NCI-H2196 (cell line): ENCODE measurements around the gene PAK6.

Experiments used
- DNase-seq: peaks from one replicate; lab custom pipeline; 2025; ENCODE audit not compliant: unreplicated experiment; lab: John Stamatoyannopoulos, UW

The PAK6 gene

DNA sequence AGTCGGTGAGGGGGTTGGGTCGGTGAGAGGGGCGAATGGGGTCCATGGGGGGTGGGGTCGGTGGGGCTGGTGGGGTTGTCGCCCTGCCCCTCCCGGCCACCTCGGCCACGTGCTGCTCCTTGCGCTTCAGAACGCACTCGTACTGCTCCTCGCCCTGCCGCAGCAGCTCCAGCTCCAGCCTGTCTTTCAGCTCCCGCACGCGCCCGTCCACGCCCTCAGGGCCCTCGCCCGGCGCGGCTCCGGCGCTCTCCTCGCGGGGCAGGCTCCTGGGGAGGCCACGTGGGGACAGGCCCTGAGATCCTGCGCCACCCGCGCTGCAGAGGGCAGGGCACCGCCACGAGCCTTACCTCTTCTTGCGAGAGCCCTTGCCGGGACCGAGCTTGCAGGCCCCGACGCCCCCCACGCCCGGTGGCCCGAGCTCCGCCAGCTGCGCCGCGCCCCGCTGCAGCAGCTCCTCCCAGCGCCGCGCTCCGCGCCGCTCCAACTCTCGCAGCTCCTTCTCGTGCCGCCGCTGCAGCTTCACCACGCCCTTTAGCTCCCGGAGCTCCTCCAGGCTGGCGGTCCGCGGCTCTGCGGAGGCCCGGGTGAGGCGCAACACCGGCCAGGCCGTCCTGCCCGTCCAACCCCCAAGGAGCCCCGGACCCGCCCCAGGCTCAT lies 52.2 kb downstream of the PAK6 start:
- no peak for DNase-seq

DNA sequence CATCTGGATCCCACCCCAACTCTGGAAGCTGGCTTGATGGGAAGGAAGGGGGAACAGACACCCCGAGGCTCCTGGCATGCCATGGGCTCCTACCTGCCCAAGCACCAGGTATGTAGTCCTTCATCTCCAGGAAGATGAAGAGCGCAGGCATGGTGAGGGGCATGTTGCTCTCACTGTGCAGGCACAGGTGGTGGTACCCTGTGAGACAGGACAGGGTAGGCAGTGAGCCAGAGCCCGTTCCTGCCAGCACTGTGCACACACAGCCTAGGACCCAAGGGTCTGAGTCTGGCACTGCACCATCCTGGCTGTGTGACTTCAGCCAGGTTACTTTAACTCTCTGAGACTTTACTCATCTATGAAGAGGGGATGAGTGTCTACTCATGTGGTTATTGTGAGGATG lies 53.4 kb downstream of the PAK6 start:
- no peak for DNase-seq

DNA sequence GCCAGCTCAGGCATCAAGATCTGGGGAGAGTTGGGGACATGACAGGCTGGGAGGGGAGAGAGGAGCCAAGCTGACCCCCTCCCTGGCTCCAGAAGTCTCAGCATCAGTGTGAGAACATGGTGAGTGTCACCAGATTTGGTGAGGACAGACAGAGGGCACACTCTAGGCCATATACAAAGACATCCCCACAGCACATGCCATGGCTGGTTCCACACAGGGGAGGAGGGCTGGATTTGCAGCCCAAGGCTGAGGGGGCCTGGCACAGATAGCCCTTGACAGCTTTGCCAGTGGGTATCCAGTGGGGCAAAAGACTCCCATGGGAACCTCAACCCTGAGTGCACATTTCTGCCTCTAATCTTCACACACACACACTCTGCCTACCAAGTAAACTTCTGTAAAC lies 54.1 kb downstream of the PAK6 start:
- DNase-seq, result no peak

GRCh38 chr15:40293905-40294895 lies 55.3 kb downstream of the PAK6 start:
- no peak for DNase-seq

GRCh38 chr15:40295297-40295696 lies 56.4 kb downstream of the PAK6 start:
- no peak for DNase-seq

GRCh38 chr15:40295877-40296560 lies 57.2 kb downstream of the PAK6 start:
- DNase-seq, result no peak

GRCh38 chr15:40296561-40297230 lies 57.8 kb downstream of the PAK6 start:
- no peak for DNase-seq

- no peak for DNase-seq
Measured at GRCh38 chr15:40297356-40297755, 58.5 kb downstream of the PAK6 start.

GRCh38 chr15:40298216-40298935 lies 59.5 kb downstream of the PAK6 start:
- DNase-seq, result no peak

DNA sequence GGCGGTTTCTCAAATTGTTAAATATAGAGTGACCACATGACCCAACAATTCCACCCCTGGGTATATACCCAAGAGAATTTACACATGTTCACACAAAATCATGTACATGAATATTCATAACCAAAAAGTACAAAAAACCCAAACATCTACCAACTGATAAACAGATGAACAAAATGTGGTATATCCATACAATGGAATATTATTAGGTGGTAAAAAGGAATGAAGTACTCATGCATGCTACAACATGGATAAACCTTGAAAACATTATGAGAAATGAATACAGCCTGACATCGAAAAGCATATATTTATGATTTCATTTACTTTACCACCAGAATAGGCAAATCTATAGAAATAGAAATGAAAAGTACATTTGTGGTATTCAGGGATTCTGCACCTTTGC lies 61.5 kb downstream of the PAK6 start:
- DNase-seq, result no peak

DNA sequence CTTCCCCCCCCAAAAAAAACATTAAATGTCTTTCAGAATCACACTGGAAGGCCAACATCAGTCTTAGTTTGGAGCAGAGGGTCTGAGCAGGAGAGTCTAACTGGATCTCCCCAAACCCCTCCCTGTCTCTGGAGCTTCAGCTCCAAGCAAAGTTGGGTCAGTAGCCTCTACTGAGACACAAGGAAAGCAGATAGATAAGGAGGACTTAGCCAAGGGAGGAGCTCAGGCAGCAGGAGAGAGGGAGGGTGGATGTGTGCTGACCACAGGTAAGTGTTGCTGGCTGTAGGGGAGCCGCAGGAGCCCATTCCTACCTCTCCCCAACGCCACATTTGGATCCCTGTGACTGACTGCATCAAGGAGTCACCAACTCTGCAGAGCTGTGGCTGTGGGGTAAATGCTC lies 61.9 kb downstream of the PAK6 start:
- DNase-seq, result no peak

DNA sequence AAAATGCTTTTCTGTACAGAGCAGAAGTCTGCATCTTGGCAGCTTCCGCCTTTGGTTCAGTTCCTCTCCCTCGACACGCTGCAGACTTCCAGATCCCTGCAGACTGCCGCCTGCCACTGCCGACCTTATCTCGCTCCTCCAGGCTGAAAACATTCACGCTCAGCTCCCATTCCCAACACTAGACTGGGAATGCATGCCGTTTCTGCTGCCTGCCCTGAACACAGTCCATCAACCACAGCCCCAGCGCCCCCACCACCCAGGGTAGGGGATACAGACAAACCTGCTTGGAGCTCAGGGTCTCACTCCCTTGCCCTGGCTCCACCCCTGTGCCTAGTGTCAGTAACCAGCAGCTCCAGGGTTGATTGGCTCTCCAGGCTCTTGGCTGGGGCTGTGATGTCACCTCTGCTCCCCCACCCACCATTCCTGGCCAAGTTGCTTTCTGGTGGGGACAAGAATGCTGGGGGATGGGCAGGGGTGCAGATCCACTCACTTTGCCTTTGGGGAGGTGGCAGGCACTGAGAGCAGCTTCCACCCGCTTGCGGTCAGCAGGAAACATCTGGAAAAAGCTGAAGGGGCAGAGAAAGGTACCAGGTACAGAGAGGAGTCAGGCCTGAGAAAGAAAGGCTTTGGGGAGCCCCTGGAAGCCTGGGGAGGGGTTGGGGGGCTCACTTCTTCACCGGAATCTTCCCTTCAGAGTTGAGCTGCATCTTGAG lies 62.8 kb downstream of the PAK6 start:
- no peak for DNase-seq

DNA sequence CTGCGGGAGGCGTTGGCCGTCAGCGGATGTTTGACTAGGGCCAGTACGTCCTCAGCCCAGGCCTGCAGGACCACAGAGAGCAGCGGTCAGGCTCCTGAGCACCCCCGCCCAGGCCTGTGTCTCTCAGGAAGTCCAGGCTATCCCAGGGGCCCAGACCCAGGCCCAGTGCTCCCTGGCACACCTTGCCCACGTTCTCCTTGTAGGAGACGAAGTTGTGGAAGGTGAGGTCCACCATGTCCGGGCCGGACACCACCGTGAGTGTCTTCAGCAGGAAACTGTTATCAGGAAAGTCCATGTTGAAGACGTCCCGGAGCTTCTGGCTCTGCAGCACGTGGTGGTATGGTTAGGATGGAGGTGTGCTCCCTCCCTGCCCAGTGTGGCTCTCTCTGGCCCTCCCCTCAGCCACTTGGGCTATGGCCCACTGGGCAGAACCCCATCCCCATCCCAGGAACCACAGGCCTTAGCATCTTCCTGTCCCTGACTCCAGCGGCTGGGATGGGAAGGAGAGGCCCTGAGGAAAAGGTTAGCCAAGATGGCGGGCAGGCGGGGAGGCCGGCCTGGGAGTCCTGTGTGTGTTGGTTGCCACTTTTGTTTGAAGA lies 63.5 kb downstream of the PAK6 start:
- DNase-seq, result no peak

- no peak for DNase-seq
Measured at GRCh38 chr15:40302981-40303380, 64.1 kb downstream of the PAK6 start.

DNA sequence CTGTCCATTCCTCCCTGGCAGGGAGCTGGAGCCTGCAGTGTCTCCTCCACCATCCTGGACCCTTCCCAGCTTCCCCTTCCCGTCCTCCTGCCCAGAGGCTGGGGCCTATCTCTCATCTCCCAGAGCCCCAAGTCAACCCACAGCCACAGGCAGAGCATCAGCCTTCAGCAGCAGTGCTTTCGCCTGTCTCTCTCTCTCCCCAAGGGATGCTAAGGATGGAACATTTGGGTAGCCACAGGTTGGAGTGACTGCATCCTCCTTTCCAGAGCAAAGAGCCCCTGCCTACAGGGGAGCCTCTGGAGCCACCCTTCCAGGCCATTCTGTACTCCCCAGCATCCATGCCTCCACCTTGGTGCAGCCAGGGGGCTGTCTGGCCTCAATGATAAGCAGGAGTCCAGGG lies 64.7 kb downstream of the PAK6 start:
- DNase-seq, result no peak

GRCh38 chr15:40305281-40305680 lies 66.4 kb downstream of the PAK6 start:
- DNase-seq, result no peak

- DNase-seq, result no peak
Measured at GRCh38 chr15:40306371-40306770, 67.5 kb downstream of the PAK6 start.

DNA sequence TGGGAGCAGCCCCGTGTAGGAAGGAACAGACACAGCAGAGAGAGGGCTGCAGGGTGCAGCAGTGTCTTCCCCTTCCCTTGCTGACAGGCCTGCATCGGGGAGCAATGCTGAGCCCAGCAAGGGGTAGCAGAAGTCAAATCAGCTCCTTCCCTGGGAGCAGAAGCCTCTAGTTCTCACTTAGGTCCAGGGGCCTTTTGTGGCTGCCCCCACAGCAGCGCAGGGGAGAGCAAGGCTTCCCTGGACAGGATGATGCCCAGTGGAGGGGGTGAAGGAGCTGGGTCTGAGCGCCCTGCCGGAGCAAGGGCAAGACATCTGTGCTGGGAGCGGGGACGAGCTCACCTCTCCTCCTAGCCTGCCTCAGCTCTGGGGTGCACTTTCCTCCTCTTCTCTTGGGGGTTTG lies 68.0 kb downstream of the PAK6 start:
- DNase-seq, result no peak

- DNase-seq, result no peak
Measured at GRCh38 chr15:40307421-40308211, 68.8 kb downstream of the PAK6 start, which contains the start of gene PLCB2. TSS of gene PLCB2 (minus strand) at chr15:40307935. CDS start at chr15:40307672, 263 bp downstream.
